Panc1 (cell line): ENCODE results near the gene ERAL1.

Experiments used
- CTCF ChIP-seq: fragments of 450-650 bp; IDR thresholded peaks from 2 replicates; pipeline ENCODE4 v1.5.1; 2017; ENCODE audit warnings: mild to moderate bottlenecking
- POLR2AphosphoS5 ChIP-seq: IDR thresholded peaks from 2 replicates; pipeline ENCODE4 v1.6.1; 2012; ENCODE audit warnings: mild to moderate bottlenecking, low read depth, low read length, moderate library complexity

GRCh38 chr17:28854457-28855335 is at the start of gene ERAL1:
- TF ChIP-seq CTCF (no peak), POLR2AphosphoS5 (peak; percentile 92)
